HG02571 (cell line): ENCODE results near the gene C6orf58.
"Not testable (repeated sequence)": the region's sequence is repeated elsewhere in the genome, so short reads cannot be mapped to it uniquely, and the experiment has no call there.

Experiments
- ATAC-seq: cut with Tn5 transposase; IDR thresholded peaks from one replicate; pipeline ENCODE4 v1.9.1; 2021; ENCODE audit warnings: mild to moderate bottlenecking, moderate library complexity; ENCODE audit not compliant: unreplicated experiment

Gene C6orf58

GRCh38 chr6:127589135-127589534 lies 12.2 kb downstream of the C6orf58 start:
- no peak for ATAC-seq

GRCh38 chr6:127590344-127590743 lies 13.4 kb downstream of the C6orf58 start:
- ATAC-seq: no peak

- ATAC-seq: no peak
These were observed 16.0 kb downstream of the C6orf58 start for GRCh38 chr6:127592964-127593363.

- not testable (repeated sequence) for ATAC-seq
These were observed 16.5 kb downstream of the C6orf58 start for GRCh38 chr6:127593456-127593855.

- no peak for ATAC-seq
These were observed 29.2 kb downstream of the C6orf58 start for GRCh38 chr6:127606131-127606562.

GRCh38 chr6:127608554-127609270 lies 31.7 kb downstream of the C6orf58 start:
- ATAC-seq: no peak

GRCh38 chr6:127618729-127619128 lies 41.8 kb downstream of the C6orf58 start:
- no peak for ATAC-seq

GRCh38 chr6:127630800-127631199 lies 53.8 kb downstream of the C6orf58 start:
- ATAC-seq: no peak

GRCh38 chr6:127634178-127634577 lies 57.2 kb downstream of the C6orf58 start:
- ATAC-seq: no peak

- no peak for ATAC-seq
These were observed 58.1 kb downstream of the C6orf58 start for GRCh38 chr6:127635091-127635490.

- ATAC-seq: no peak
These were observed 60.9 kb downstream of the C6orf58 start for GRCh38 chr6:127637830-127638409.
